H54 (cell line): ENCODE measurements around the gene MED16.
"Not testable (repeated sequence)": the region's sequence is repeated elsewhere in the genome, so short reads cannot be mapped to it uniquely, and the experiment has no call there.

Experiments
- DNase-seq: peaks from one replicate; pipeline ENCODE4 v3.0.0; 2011; ENCODE audit warnings: low spot score, mixed read lengths; ENCODE audit not compliant: insufficient read length
- FAIRE-seq: peaks from 3 replicates; lab custom pipeline; 2011; peaks lifted over from hg19 to GRCh38; lab: Jason Lieb, UNC
- POLR2A ChIP-seq: IDR thresholded peaks from 2 replicates; pipeline ENCODE4 v1.6.1; 2011; ENCODE audit warnings: low read depth, mild to moderate bottlenecking, low read length

The MED16 gene

GRCh38 chr19:896434-896833 is 3.4 kb upstream of the MED16 start:
- DNase-seq (no peak), FAIRE-seq (no peak)
- TF ChIP-seq POLR2A, result no peak

GRCh38 chr19:892243-892893 is 619 bp downstream of the MED16 start:
- DNase-seq, result no peak
- no peak for TF ChIP-seq POLR2A
- no peak for FAIRE-seq

- not testable (repeated sequence) for DNase-seq, FAIRE-seq
Measured at GRCh38 chr19:891421-892200, 1.4 kb downstream of the MED16 start.

GRCh38 chr19:890831-891230 is 2.2 kb downstream of the MED16 start:
- FAIRE-seq (no peak), DNase-seq (no peak)
- TF ChIP-seq POLR2A, result no peak

- FAIRE-seq (no peak), DNase-seq (no peak)
- TF ChIP-seq POLR2A, result no peak
Measured at GRCh38 chr19:889662-890295, 3.2 kb downstream of the MED16 start.

GRCh38 chr19:888581-889385 is 4.2 kb downstream of the MED16 start:
- no peak for TF ChIP-seq POLR2A
- no peak for DNase-seq
- FAIRE-seq, result no peak

- FAIRE-seq (no peak), DNase-seq (no peak)
- TF ChIP-seq POLR2A, result no peak
Measured at GRCh38 chr19:887599-887998, 5.4 kb downstream of the MED16 start.

GRCh38 chr19:887072-887471 is 5.9 kb downstream of the MED16 start:
- no peak for TF ChIP-seq POLR2A
- no peak for FAIRE-seq
- no peak for DNase-seq

- TF ChIP-seq POLR2A, result no peak
- DNase-seq (no peak), FAIRE-seq (no peak)
Measured at GRCh38 chr19:885536-886224, 7.3 kb downstream of the MED16 start.

- no peak for TF ChIP-seq POLR2A
- DNase-seq (no peak), FAIRE-seq (no peak)
Measured at GRCh38 chr19:884420-885211, 8.4 kb downstream of the MED16 start.

GRCh38 chr19:883661-884211 is 9.3 kb downstream of the MED16 start:
- no peak for FAIRE-seq
- TF ChIP-seq POLR2A, result no peak
- no peak for DNase-seq

GRCh38 chr19:882871-883497 is 10.0 kb downstream of the MED16 start:
- FAIRE-seq, result no peak
- TF ChIP-seq POLR2A, result no peak

More at GRCh38 chr19:882871-883497, 10.0 kb downstream of the MED16 start:
- no peak for DNase-seq
